Mesendoderm (in vitro differentiated cells): ENCODE data around the gene MAN1A2.

Experiments used
- DNase-seq: peaks from one replicate; pipeline ENCODE4 v3.0.0; 2013
- H2AK5ac ChIP-seq: 2 replicates; pipeline ENCODE4 v1.6.1; 2013; ENCODE audit warnings: low read length, inconsistent platforms
- H2BK120ac ChIP-seq: 2 replicates; pipeline ENCODE4 v1.6.1; 2013; ENCODE audit warnings: low read depth, mild to moderate bottlenecking, low read length, moderate library complexity, mixed read lengths
- H2BK15ac ChIP-seq: replicated peaks from 2 replicates; pipeline ENCODE4 v1.6.1; 2013; ENCODE audit warnings: low read depth, mild to moderate bottlenecking, moderate library complexity
- H2BK5ac ChIP-seq: 2 replicates; pipeline ENCODE4 v1.6.1; 2013; ENCODE audit warnings: low read length, inconsistent platforms
- H3K18ac ChIP-seq: 2 replicates; pipeline ENCODE4 v1.6.1; 2013; ENCODE audit warnings: mild to moderate bottlenecking, low read length, mixed read lengths
- H3K23ac ChIP-seq: one replicate; pipeline ENCODE4 v1.6.1; 2013; ENCODE audit warnings: low read length
- H3K27ac ChIP-seq: 2 replicates; pipeline ENCODE4 v1.5.1; 2013; ENCODE audit warnings: low read depth, mild to moderate bottlenecking, inconsistent platforms, low read length, moderate library complexity
- H3K27me3 ChIP-seq: 2 replicates; pipeline ENCODE4 v1.6.1; 2013; ENCODE audit warnings: low read length, control low read depth, mild to moderate bottlenecking, inconsistent platforms; ENCODE audit not compliant: insufficient read depth, poor library complexity
- H3K36me3 ChIP-seq: 2 replicates; pipeline ENCODE4 v1.6.1; 2013; ENCODE audit warnings: low read length, inconsistent platforms; ENCODE audit not compliant: control insufficient read depth, insufficient read depth
- H3K4ac ChIP-seq: one replicate; pipeline ENCODE4 v1.6.1; 2013; ENCODE audit warnings: low read depth, mild to moderate bottlenecking, low read length, moderate library complexity
- H3K4me1 ChIP-seq: 2 replicates; pipeline ENCODE4 v1.6.1; 2013; ENCODE audit warnings: low read depth, low read length, inconsistent platforms; ENCODE audit not compliant: control insufficient read depth
- H3K4me2 ChIP-seq: 2 replicates; pipeline ENCODE4 v1.6.1; 2013; ENCODE audit warnings: low read length
- H3K4me3 ChIP-seq: 2 replicates; pipeline ENCODE4 v1.5.1; 2013; ENCODE audit warnings: mild to moderate bottlenecking, low read length
- H3K56ac ChIP-seq: one replicate; pipeline ENCODE4 v1.6.1; 2013; ENCODE audit warnings: low read length
- H3K79me1 ChIP-seq: 2 replicates; pipeline ENCODE4 v1.6.1; 2013; ENCODE audit warnings: low read length, inconsistent platforms
- H3K79me2 ChIP-seq: 2 replicates; pipeline ENCODE4 v1.6.1; 2013; ENCODE audit warnings: mild to moderate bottlenecking, low read length; ENCODE audit not compliant: control insufficient read depth, insufficient read depth
- H3K9ac ChIP-seq: 2 replicates; pipeline ENCODE4 v1.6.1; 2013; ENCODE audit warnings: low read length, inconsistent platforms
- H4K5ac ChIP-seq: one replicate; pipeline ENCODE4 v1.6.1; 2013; ENCODE audit warnings: low read length
- H4K8ac ChIP-seq: one replicate; pipeline ENCODE4 v1.6.1; 2013; ENCODE audit warnings: low read depth, mild to moderate bottlenecking, control low read depth, low read length, moderate library complexity
- WGBS: extraction: QIAGEN DNeasy Blood & Tissue Kit; methylation state at CpG from one replicate; pipeline ENCODE4 v1.1.7; 2013; ENCODE audit warnings: low lambda C conversion rate, missing lambda C conversion rate; ENCODE audit not compliant: insufficient coverage; ENCODE audit errors: extremely low coverage; 5-methylcytosine and 5-hydroxymethylcytosine counted together

The MAN1A2 gene

GRCh38 chr1:117563492-117563875 lies 196.2 kb downstream of the MAN1A2 start:
- no peak overlapping the region for H3K4ac ChIP-seq
- no peak overlapping the region for H3K4me3 ChIP-seq
- no peak overlapping the region for H3K4me2 ChIP-seq
- H3K4me1 ChIP-seq: no peaks in the 10 kb centered on the region
- no peak overlapping the region for H3K18ac ChIP-seq
- H3K27ac ChIP-seq: no peak overlapping the region
- H2BK5ac ChIP-seq: no peak overlapping the region
- H2BK120ac ChIP-seq: no peak overlapping the region
- DNase-seq: no peak
- no peaks in the 10 kb centered on the region for H3K27me3 ChIP-seq
- H4K8ac ChIP-seq: no peak overlapping the region
- H3K36me3 ChIP-seq: no peaks in the 10 kb centered on the region
- H3K56ac ChIP-seq: no peak overlapping the region
- H3K23ac ChIP-seq: no peak overlapping the region
- H4K5ac ChIP-seq: no peak overlapping the region
- no peak overlapping the region for H2BK15ac ChIP-seq
- H3K79me2 ChIP-seq: no peaks in the 10 kb centered on the region
- no CpG with 5 or more reads among the region's 4 CpGs for WGBS
- H3K9ac ChIP-seq: no peak overlapping the region
- no peak overlapping the region for H2AK5ac ChIP-seq
- no peaks in the 10 kb centered on the region for H3K79me1 ChIP-seq

- DNase-seq: no peak
- Histone ChIP-seq H2BK15ac (no peak overlapping the region), H3K79me2 (no peaks in the 10 kb centered on the region), H3K4ac (no peak overlapping the region), H3K36me3 (no peaks in the 10 kb centered on the region), H3K18ac (no peak overlapping the region), H3K4me2 (no peak overlapping the region), H2BK120ac (no peak overlapping the region), H3K4me3 (no peak overlapping the region), H2AK5ac (no peak overlapping the region), H3K23ac (no peak overlapping the region), H3K9ac (no peak overlapping the region), H3K79me1 (no peaks in the 10 kb centered on the region), H3K27me3 (no peaks in the 10 kb centered on the region), H3K27ac (no peak overlapping the region), H4K5ac (no peak overlapping the region), H3K4me1 (no peaks in the 10 kb centered on the region), H4K8ac (no peak overlapping the region), H2BK5ac (no peak overlapping the region), H3K56ac (no peak overlapping the region)
- WGBS: no CpG with 5 or more reads among the region's 8 CpGs
Measured at GRCh38 chr1:117564227-117565075, 197.2 kb downstream of the MAN1A2 start.

GRCh38 chr1:117565076-117565556 lies 197.9 kb downstream of the MAN1A2 start:
- Histone ChIP-seq H3K4me2 (no peak overlapping the region), H4K8ac (no peak overlapping the region), H3K4me1 (no peaks in the 10 kb centered on the region), H3K56ac (no peak overlapping the region), H3K79me2 (no peaks in the 10 kb centered on the region), H3K4me3 (no peak overlapping the region), H2BK5ac (no peak overlapping the region), H4K5ac (no peak overlapping the region), H3K9ac (no peak overlapping the region), H2AK5ac (no peak overlapping the region), H3K27me3 (no peaks in the 10 kb centered on the region), H3K4ac (no peak overlapping the region), H3K27ac (no peak overlapping the region), H2BK15ac (no peak overlapping the region), H2BK120ac (no peak overlapping the region), H3K23ac (no peak overlapping the region), H3K36me3 (no peaks in the 10 kb centered on the region), H3K79me1 (no peaks in the 10 kb centered on the region), H3K18ac (no peak overlapping the region)
- no peak for DNase-seq
- no CpG with 5 or more reads among the region's 4 CpGs for WGBS

- H3K4me3 ChIP-seq: no peak overlapping the region
- no peaks in the 10 kb centered on the region for H3K4me1 ChIP-seq
- no peak overlapping the region for H4K5ac ChIP-seq
- no peak for DNase-seq
- no peak overlapping the region for H3K56ac ChIP-seq
- no peak overlapping the region for H2BK120ac ChIP-seq
- no peaks in the 10 kb centered on the region for H3K36me3 ChIP-seq
- no peak overlapping the region for H2BK15ac ChIP-seq
- no peak overlapping the region for H3K4me2 ChIP-seq
- H3K79me2 ChIP-seq: no peaks in the 10 kb centered on the region
- no peak overlapping the region for H3K4ac ChIP-seq
- H4K8ac ChIP-seq: no peak overlapping the region
- H3K27ac ChIP-seq: no peak overlapping the region
- H3K9ac ChIP-seq: no peak overlapping the region
- WGBS: no CpG with 5 or more reads among the region's 8 CpGs
- no peak overlapping the region for H2AK5ac ChIP-seq
- H3K79me1 ChIP-seq: no peaks in the 10 kb centered on the region
- no peaks in the 10 kb centered on the region for H3K27me3 ChIP-seq
- H3K18ac ChIP-seq: no peak overlapping the region
- no peak overlapping the region for H2BK5ac ChIP-seq
- H3K23ac ChIP-seq: no peak overlapping the region
Measured at GRCh38 chr1:117565745-117566455, 198.7 kb downstream of the MAN1A2 start.

GRCh38 chr1:117566556-117566955 lies 199.3 kb downstream of the MAN1A2 start:
- DNase-seq: no peak
- H3K18ac ChIP-seq: no peak overlapping the region
- no peak overlapping the region for H3K4me2 ChIP-seq
- H3K27me3 ChIP-seq: no peaks in the 10 kb centered on the region
- H3K9ac ChIP-seq: no peak overlapping the region
- no peaks in the 10 kb centered on the region for H3K79me2 ChIP-seq
- no peak overlapping the region for H4K8ac ChIP-seq
- H3K56ac ChIP-seq: no peak overlapping the region
- H2BK5ac ChIP-seq: no peak overlapping the region
- no peak overlapping the region for H3K27ac ChIP-seq
- H3K4ac ChIP-seq: no peak overlapping the region
- no peak overlapping the region for H2BK120ac ChIP-seq
- no peak overlapping the region for H2AK5ac ChIP-seq
- no peak overlapping the region for H4K5ac ChIP-seq
- no peak overlapping the region for H2BK15ac ChIP-seq
- WGBS: no CpG with 5 or more reads among the region's 3 CpGs
- H3K23ac ChIP-seq: no peak overlapping the region
- no peaks in the 10 kb centered on the region for H3K36me3 ChIP-seq
- no peaks in the 10 kb centered on the region for H3K79me1 ChIP-seq
- H3K4me3 ChIP-seq: no peak overlapping the region
- H3K4me1 ChIP-seq: no peaks in the 10 kb centered on the region
